Stomach (tissue), 4 donors: Measurements from ENCODE around the gene SPRR1B.

Experiments
- CTCF ChIP-seq, 7 experiments: fragments of 450-650 bp in 4 of 7; fragments of 200-600 bp in 3 of 7; sonication (generic) in 3 of 7; IDR thresholded peaks; one replicate each; pipeline ENCODE4 v1.5.1; 2016 to 2019; ENCODE audit warnings: antibody characterized with exemption in 7 of 7, control low read depth in 2 of 7, mild to moderate bottlenecking in 1 of 7
- EP300 ChIP-seq: sonication (generic); formaldehyde crosslinking; IDR thresholded peaks from one replicate; pipeline ENCODE4 v1.6.1; 2017; ENCODE audit warnings: antibody characterized with exemption
- POLR2A ChIP-seq, 4 donors: fragments of 450-650 bp; IDR thresholded peaks; one replicate each; pipeline ENCODE4 v1.6.1; 2016; ENCODE audit warnings: antibody characterized with exemption in 4 of 4, control low read depth in 2 of 4, mild to moderate bottlenecking in 1 of 4, moderate library complexity in 1 of 4
- POLR2AphosphoS5 ChIP-seq, 3 donors: sonication (generic); formaldehyde crosslinking; IDR thresholded peaks; one replicate each; pipeline ENCODE4 v1.6.1; 2016; ENCODE audit warnings: antibody characterized with exemption in 3 of 3

GRCh38 chr1:153001382-153001781 lies 29.6 kb upstream of the SPRR1B start, which contains the start of gene SPRR3:
- no peak for TF ChIP-seq POLR2AphosphoS5 (IDR thresholded peaks at IDR 0.05)
- no peak for TF ChIP-seq CTCF (IDR thresholded peaks at IDR 0.05)
- no peak for TF ChIP-seq EP300
- TF ChIP-seq POLR2A (IDR thresholded peaks at IDR 0.05): no peak
